Measurements from ENCODE around the gene TOX2. TPM values are rescaled to one million over a fixed set of nuclear protein-coding genes. Genes with fewer than 3 reads are reported as not detected.

TOX2 gene
- total and polyA plus RNA-seq, 2 of the 8 experiments (the other 6 are each of a cell fraction or from before 2014, with no cell fraction given), result 1.8 to 3.4 TPM

DNA sequence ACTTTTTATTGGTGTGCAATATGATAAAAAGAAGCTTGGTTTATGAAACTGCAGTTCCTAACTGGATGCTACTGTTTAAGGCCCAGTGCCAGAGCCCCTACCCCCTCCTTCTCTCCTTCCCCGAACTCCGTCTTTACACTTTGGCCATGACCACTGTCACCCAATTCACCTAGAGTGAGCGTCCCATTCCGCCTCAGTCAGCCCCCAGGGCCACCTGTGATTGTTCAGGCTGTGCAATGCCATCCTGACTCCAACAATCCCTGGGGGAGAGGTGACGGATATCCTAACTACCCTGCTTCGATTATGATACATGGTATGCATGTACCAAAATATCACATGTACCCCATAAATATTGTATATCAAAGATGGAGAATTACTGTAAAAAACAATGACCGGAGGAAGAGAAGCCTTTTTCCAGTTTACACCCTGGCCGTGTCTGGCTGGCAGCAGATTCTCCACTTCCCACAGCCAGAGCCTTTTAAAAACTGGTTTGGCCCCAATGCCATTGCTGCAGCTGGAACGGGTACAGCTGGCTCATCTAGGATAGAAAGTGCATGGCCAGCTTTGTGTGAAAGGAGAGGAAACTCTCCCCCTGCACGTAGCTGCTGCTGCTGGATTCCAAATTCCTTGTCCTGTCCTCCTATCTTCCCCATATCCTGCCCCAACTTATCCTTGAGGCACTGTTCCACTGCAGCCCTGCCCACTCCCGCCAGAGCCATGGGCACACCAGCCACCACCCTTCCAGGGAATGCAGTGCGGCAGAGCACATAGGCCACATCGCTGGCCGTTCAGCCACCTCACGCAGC lies 172.6 kb downstream of the TOX2 start (continued):
- no peak for TF ChIP-seq NANOG (IDR thresholded peaks at IDR 0.05; ENCODE audit: insufficient read depth, low read depth, low read length, poor library complexity, severe bottlenecking)
- no peak for TF ChIP-seq SP4 (IDR thresholded peaks at IDR 0.05; ENCODE audit: low read length)
- TF ChIP-seq, protein P1, sequence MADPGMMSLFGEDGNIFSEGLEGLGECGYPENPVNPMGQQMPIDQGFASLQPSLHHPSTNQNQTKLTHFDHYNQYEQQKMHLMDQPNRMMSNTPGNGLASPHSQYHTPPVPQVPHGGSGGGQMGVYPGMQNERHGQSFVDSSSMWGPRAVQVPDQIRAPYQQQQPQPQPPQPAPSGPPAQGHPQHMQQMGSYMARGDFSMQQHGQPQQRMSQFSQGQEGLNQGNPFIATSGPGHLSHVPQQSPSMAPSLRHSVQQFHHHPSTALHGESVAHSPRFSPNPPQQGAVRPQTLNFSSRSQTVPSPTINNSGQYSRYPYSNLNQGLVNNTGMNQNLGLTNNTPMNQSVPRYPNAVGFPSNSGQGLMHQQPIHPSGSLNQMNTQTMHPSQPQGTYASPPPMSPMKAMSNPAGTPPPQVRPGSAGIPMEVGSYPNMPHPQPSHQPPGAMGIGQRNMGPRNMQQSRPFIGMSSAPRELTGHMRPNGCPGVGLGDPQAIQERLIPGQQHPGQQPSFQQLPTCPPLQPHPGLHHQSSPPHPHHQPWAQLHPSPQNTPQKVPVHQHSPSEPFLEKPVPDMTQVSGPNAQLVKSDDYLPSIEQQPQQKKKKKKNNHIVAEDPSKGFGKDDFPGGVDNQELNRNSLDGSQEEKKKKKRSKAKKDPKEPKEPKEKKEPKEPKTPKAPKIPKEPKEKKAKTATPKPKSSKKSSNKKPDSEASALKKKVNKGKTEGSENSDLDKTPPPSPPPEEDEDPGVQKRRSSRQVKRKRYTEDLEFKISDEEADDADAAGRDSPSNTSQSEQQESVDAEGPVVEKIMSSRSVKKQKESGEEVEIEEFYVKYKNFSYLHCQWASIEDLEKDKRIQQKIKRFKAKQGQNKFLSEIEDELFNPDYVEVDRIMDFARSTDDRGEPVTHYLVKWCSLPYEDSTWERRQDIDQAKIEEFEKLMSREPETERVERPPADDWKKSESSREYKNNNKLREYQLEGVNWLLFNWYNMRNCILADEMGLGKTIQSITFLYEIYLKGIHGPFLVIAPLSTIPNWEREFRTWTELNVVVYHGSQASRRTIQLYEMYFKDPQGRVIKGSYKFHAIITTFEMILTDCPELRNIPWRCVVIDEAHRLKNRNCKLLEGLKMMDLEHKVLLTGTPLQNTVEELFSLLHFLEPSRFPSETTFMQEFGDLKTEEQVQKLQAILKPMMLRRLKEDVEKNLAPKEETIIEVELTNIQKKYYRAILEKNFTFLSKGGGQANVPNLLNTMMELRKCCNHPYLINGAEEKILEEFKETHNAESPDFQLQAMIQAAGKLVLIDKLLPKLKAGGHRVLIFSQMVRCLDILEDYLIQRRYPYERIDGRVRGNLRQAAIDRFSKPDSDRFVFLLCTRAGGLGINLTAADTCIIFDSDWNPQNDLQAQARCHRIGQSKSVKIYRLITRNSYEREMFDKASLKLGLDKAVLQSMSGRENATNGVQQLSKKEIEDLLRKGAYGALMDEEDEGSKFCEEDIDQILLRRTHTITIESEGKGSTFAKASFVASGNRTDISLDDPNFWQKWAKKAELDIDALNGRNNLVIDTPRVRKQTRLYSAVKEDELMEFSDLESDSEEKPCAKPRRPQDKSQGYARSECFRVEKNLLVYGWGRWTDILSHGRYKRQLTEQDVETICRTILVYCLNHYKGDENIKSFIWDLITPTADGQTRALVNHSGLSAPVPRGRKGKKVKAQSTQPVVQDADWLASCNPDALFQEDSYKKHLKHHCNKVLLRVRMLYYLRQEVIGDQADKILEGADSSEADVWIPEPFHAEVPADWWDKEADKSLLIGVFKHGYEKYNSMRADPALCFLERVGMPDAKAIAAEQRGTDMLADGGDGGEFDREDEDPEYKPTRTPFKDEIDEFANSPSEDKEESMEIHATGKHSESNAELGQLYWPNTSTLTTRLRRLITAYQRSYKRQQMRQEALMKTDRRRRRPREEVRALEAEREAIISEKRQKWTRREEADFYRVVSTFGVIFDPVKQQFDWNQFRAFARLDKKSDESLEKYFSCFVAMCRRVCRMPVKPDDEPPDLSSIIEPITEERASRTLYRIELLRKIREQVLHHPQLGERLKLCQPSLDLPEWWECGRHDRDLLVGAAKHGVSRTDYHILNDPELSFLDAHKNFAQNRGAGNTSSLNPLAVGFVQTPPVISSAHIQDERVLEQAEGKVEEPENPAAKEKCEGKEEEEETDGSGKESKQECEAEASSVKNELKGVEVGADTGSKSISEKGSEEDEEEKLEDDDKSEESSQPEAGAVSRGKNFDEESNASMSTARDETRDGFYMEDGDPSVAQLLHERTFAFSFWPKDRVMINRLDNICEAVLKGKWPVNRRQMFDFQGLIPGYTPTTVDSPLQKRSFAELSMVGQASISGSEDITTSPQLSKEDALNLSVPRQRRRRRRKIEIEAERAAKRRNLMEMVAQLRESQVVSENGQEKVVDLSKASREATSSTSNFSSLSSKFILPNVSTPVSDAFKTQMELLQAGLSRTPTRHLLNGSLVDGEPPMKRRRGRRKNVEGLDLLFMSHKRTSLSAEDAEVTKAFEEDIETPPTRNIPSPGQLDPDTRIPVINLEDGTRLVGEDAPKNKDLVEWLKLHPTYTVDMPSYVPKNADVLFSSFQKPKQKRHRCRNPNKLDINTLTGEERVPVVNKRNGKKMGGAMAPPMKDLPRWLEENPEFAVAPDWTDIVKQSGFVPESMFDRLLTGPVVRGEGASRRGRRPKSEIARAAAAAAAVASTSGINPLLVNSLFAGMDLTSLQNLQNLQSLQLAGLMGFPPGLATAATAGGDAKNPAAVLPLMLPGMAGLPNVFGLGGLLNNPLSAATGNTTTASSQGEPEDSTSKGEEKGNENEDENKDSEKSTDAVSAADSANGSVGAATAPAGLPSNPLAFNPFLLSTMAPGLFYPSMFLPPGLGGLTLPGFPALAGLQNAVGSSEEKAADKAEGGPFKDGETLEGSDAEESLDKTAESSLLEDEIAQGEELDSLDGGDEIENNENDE (IDR thresholded peaks at IDR 0.05; ENCODE audit: insufficient replicate concordance, low read length), result no peak
- TF ChIP-seq SIX5 (IDR thresholded peaks at IDR 0.05; ENCODE audit: low read depth, low read length), result no peak
- TF ChIP-seq EZH2 (IDR thresholded peaks at IDR 0.05; ENCODE audit: low read depth, low read length, severe bottlenecking), result no peak
- TF ChIP-seq BACH1 (IDR thresholded peaks at IDR 0.05; ENCODE audit: low read length), result no peak
- TF ChIP-seq, protein P2, sequence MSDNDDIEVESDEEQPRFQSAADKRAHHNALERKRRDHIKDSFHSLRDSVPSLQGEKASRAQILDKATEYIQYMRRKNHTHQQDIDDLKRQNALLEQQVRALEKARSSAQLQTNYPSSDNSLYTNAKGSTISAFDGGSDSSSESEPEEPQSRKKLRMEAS (IDR thresholded peaks at IDR 0.05), result no peak
- TF ChIP-seq RAD21 (IDR thresholded peaks at IDR 0.05 in 1 of 2, conservative IDR thresholded peaks at IDR 0.05 in 1 of 2; ENCODE audit: low read depth in 2 of 2, low read length in 2 of 2), result no peak

Measured in H1 (cell line).